T47D (cell line): Measurements from ENCODE around the gene OR1J4.
"Not testable (repeated sequence)": the region's sequence is repeated elsewhere in the genome, so short reads cannot be mapped to it uniquely, and the experiment has no call there.

Source experiments
- DNase-seq, 2 experiments: peaks; one replicate each; pipeline versions ENCODE4 v3.0.0 to v3.0.0-alpha.2; 2011 to 2012; ENCODE audit warnings: low read depth in 1 of 2, low spot score in 1 of 2
- JUND ChIP-seq: IDR thresholded peaks from 2 replicates; pipeline ENCODE4 v1.6.1; 2012; ENCODE audit warnings: low read depth
- in situ Hi-C: cut with HindIII; loops from 2 replicates; pipeline ENCODE4 v1.10.0; 2016; ENCODE audit warnings: low sequenced_read_pairs, low pct_unique_long_range_greater_than_20kb

OR1J4 gene, protein sequence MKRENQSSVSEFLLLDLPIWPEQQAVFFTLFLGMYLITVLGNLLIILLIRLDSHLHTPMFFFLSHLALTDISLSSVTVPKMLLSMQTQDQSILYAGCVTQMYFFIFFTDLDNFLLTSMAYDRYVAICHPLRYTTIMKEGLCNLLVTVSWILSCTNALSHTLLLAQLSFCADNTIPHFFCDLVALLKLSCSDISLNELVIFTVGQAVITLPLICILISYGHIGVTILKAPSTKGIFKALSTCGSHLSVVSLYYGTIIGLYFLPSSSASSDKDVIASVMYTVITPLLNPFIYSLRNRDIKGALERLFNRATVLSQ

DNA sequence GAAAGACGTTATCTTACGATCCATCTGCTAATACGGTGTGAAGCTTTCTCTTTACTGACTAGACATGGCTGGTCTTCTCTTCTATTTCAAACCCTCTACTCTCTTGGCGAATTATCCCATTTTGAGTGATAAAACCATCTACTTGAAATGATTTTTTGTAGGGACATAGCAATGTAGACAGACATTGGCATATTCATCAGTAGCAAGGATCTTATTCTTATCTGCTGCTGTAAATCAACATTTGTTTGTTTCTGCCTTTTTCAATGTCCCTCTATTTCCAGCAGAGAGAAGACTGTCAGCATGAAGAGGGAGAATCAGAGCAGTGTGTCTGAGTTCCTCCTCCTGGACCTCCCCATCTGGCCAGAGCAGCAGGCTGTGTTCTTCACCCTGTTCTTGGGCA, at the start of gene OR1J4:
TSS of gene OR1J4 (plus strand) at position 301 of the 400 bp plus-strand sequence. CDS start at position 301, 0 bp downstream.
- DNase-seq: no peak
- no peak for TF ChIP-seq JUND
- in situ Hi-C loops: no loop called here

DNA sequence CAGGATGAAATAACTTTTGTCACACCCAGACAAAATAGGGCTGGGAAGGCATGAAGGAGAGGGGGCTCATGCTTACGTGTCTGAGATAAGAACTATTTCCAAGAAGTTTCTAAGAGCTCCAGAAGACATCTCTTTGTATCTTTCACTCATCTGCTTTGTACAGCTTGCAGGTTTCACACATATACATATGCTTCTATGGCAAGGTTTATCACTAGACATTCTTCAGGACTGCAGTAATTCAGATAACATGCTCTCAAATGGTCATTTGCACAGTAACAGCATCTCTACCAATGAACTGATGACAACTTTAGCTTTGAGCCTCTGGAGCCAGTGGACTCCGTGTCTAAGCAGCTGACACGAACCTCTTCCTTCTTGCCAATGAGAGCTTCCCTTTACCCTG, 44.4 kb upstream of the OR1J4 start:
- DNase-seq: no peak
- in situ Hi-C loops: no loop called here
- no peak for TF ChIP-seq JUND

DNA sequence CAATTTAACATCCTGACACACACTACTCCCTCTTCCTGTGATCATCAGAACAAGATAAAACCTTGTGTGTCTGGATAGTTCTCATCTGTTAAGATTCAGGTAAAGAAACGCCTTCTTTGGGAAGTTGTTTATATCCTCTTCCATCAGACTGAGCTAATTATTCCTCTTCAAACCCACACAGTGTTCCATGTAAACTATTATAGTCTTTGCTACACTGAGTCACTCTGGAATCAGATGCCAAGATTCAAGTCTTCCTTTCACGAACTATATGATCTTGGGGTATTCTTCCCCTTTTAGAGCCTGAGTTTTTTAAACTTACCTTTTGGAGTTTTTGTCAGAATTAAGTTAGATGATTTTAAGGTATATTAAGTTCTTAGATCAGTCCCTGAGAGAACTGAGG, 43.2 kb upstream of the OR1J4 start:
- no peak for TF ChIP-seq JUND
- in situ Hi-C loops: no loop called here

DNA sequence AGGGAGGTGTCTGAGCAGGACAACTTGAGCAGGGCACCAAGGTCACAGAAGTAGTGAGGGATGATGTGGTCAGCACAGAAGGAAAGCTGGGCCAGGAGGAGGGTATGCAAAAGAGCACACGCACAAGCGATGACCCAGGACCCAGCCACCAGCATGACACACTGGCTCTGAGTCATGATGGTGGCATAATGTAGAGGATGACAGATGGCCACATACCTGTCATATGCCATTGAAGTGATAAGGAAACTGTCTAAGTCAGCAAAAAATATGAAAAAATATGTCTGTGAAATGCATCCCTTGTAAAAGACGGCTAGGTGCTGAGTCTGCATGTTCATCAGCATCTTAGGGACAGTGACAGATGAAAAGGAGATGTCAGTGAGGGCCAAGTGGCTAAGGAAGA, 41.6 kb upstream of the OR1J4 start:
- TF ChIP-seq JUND: no peak
- DNase-seq: no peak
- in situ Hi-C loops: no loop called here

More for the DNA sequence above, 43.2 kb upstream of the OR1J4 start:
- DNase-seq: no peak

- no peak for DNase-seq
- in situ Hi-C loops: no loop called here
- no peak for TF ChIP-seq JUND
These were observed 41.1 kb upstream of the OR1J4 start, which contains the start of gene OR1J1 for GRCh38 chr9:122477826-122478225. TSS of gene OR1J1 (minus strand) at chr9:122477926. CDS start at chr9:122477926, 0 bp downstream.

DNA sequence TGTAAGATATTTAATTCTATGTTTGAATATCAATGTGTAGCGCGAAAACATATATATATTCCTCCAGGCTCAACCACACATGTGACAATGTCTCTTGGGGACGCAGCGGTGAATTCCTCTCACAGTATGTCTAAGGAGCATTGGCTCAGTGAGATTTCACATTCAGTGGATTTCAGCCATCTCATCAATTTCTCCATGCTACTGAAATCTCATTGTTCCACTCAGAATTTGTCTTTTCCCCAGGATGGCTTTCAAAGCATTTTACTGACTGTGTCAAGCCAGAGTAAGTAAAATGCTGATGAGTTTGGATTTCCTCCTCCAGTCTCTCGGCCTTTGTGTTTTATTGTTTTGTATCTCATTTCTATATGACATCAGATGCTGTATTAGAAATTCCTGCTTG, 39.9 kb upstream of the OR1J4 start:
- DNase-seq: no peak
- in situ Hi-C loops: no loop called here
- no peak for TF ChIP-seq JUND

DNA sequence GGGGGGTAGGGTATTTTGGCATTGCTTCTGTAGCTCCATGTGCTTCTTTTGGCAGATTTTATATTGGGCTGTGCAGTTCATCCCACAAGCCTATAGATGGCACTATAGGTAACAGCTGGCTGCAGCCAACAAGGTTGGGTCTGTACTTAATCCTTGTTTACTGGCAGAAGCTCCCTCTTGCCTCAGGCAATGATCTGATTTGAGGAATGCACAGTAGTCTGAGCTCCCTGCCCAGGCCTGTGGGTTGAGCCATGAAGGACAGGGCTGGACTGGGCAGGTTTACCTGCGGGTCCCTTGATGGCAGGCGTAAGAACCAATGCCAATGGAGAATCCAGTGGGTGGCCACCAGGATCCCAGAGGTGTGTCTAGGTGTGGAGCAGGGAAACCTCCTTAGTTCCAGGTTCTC, 20.1 kb upstream of the OR1J4 start:
- no peak for TF ChIP-seq JUND
- peak; percentile 9 to 91 for DNase-seq
- in situ Hi-C loops: no loop called here

GRCh38 chr9:122506964-122507363, 12.0 kb upstream of the OR1J4 start:
- TF ChIP-seq JUND: no peak
- in situ Hi-C loops: no loop called here
- DNase-seq: no peak

GRCh38 chr9:122510502-122510901, 8.4 kb upstream of the OR1J4 start, which contains the start of gene OR1J2:
TSS of gene OR1J2 (plus strand) at chr9:122510802. CDS start at chr9:122510802, 0 bp downstream.
- DNase-seq: no peak
- no peak for TF ChIP-seq JUND
- in situ Hi-C loops: no loop called here

DNA sequence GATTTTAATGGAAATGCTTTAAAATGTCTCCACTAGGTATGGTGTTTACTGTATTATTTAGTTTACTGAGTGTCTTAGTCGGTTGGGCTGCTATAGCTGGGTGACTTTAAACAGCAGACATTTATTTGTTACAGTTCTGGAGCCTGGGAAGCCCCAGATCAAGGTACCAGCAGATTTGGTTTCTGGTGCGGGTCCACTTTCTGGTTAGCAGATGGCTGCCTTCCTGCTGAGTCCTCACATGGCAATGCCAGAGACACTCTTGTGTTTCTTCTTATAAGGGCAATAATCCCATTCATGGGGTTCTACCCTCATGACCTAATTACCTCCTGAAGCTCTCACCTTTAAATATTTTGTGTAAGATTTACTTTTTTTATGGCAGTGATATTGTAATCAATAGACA, 715 bp upstream of the OR1J4 start:
- no peak for DNase-seq
- in situ Hi-C loops: no loop called here
- TF ChIP-seq JUND: no peak

DNA sequence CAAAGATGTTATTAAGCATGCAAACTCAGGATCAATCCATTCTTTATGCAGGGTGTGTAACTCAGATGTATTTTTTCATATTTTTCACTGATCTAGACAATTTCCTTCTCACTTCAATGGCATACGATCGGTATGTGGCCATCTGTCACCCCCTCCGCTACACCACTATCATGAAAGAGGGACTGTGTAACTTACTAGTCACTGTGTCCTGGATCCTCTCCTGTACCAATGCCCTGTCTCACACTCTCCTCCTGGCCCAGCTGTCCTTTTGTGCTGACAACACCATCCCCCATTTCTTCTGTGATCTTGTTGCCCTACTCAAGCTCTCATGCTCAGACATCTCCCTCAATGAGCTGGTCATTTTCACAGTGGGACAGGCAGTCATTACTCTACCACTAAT, 435 bp downstream of the OR1J4 start:
- TF ChIP-seq JUND: no peak
- no peak for DNase-seq
- in situ Hi-C loops: no loop called here

DNA sequence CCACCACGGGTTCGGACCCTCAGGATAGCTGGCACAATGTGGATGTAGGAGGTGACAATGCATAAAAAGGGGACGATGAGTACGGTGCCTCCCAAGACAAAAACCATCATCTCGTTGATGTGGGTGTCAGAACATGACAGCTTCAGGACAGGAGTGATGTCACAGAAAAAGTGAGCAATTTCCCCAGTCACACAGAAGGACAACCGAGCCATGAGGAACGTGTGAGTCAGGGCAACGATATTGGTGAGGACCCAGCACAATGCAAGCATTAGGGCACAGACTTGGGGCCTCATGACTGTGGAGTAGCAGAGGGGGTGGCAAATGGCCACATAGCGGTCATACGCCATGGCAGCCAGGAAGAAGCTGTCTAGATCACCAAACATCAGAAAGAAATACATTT, 7.7 kb downstream of the OR1J4 start:
- DNase-seq: no peak
- in situ Hi-C loops: no loop called here
- no peak for TF ChIP-seq JUND

DNA sequence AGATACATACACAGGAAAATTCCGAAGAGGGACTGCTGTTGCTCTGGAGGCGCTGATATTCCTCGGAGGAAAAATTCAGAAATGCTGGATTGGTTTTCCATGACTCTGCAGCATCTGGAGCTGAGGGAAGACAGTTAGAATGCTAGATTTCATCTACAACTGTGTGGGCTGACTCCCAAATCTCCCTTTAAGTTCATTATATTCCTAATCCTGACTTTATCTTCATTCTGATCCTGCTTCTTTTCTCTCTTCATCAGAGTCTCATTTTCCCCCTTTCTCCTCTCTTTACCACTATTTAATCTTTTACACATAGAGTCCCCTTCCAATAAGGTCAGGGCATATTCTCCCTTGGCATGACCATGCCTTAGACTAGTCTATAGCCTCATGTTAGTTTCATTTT, 8.3 kb downstream of the OR1J4 start, which contains the start of gene OR1N1:
TSS of gene OR1N1 (minus strand) at position 101 of the 400 bp plus-strand sequence. CDS start at position 101, 0 bp downstream.
- no peak for DNase-seq

DNA sequence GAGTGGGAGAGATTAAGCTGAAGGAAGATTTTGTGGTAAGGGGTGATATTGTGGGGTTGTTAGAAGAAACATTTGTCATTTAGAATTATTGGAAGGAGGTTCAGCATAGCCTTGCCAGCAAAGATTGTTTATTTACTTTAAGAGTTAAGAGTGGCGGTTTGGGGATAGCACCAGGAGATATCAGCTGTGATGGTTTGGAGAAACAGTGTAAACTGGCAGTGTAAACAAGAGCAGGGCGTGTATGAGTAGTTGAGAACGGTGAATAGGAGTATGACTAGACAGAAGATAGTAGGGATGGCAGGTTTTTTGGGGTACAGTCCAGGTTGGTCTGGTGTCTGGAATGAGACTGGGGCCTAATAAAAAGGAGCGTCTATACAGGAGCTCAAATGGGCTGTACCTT, 12.2 kb downstream of the OR1J4 start:
- DNase-seq, in situ Hi-C loops: not testable (repeated sequence)

More for the DNA sequence above, 8.3 kb downstream of the OR1J4 start, which contains the start of gene OR1N1:
- in situ Hi-C loops: no loop called here
- TF ChIP-seq JUND: no peak
